GM12878 (cell line): ENCODE measurements around the gene CHRNB2. TPM values are rescaled to one million over a fixed set of nuclear protein-coding genes. Genes with fewer than 3 reads are reported as not detected.

Experiments used
- BCL3 ChIP-seq: IDR thresholded peaks from 2 replicates; pipeline ENCODE4 v1.6.1; 2011; ENCODE audit warnings: borderline replicate concordance, low read depth, mild to moderate bottlenecking, moderate library complexity, low read length; ENCODE audit not compliant: insufficient read depth, poor library complexity, severe bottlenecking
- CUX1 ChIP-seq: IDR thresholded peaks from 2 replicates; pipeline ENCODE4 v1.6.1; 2012; ENCODE audit warnings: improper control_type of control experiment, low read depth, low read length; ENCODE audit not compliant: insufficient replicate concordance
- ESRRA ChIP-seq: IDR thresholded peaks from 2 replicates; pipeline ENCODE4 v1.6.1; 2012; ENCODE audit warnings: mild to moderate bottlenecking, low read length, improper control_type of control experiment
- NFIC ChIP-seq: IDR thresholded peaks from 2 replicates; pipeline ENCODE4 v1.6.1; 2012; ENCODE audit warnings: low read depth, mild to moderate bottlenecking, inconsistent platforms, low read length, moderate library complexity
- PML ChIP-seq: IDR thresholded peaks from 2 replicates; pipeline ENCODE4 v1.6.1; 2012; ENCODE audit warnings: low read length, inconsistent platforms
- TCF7 ChIP-seq: IDR thresholded peaks from 2 replicates; pipeline ENCODE4 v1.6.1; 2014; ENCODE audit warnings: antibody characterized with exemption, borderline replicate concordance
- polyA plus RNA-seq, 11 experiments: library from polyadenylated mRNA; depleted of rRNA in 4 of 11; unstranded in 6 of 11; stranded (reverse) in 5 of 11; fragments of >200 nt; fragmentation: Nextera tagmentation in 4 of 11; fragmentation: Illumina TruSeq in 1 of 11; extraction: Ambion mirVana in 4 of 11; extraction: Trizol in 1 of 11; gene quantifications; 1 replicate in 1 of 11; 2 replicates in 10 of 11; pipeline versions ENCODE4 v1.2.1 to v1.2.3, GENCODE V29; 2011 to 2016; ENCODE audit warnings: inconsistent platforms in 2 of 11, missing spikeins in 2 of 11, low read depth in 1 of 11
- total RNA-seq, 4 experiments: library from RNA; depleted of rRNA in 3 of 4; stranded (reverse); fragments of >200 nt in 3 of 4; fragmentation: Illumina TruSeq in 1 of 4; extraction: Trizol in 1 of 4; gene quantifications; 2 replicates each; pipeline versions ENCODE4 v1.2.1 to v1.2.3, GENCODE V29; 2013 to 2021

CHRNB2 gene
- total and polyA plus RNA-seq, 10 of the 15 experiments (the other 5 are each of a cell fraction or from before 2014, with no cell fraction given) = 0.01 to 0.11 (median 0.03) TPM; not detected in 6

GRCh38 chr1:154593390-154593789 lies 25.8 kb downstream of the CHRNB2 start (continued):
- TF ChIP-seq BCL3 (no peak), CUX1 (no peak), ESRRA (no peak), TCF7 (no peak), NFIC (no peak), PML (no peak)
- TF ChIP-seq, all 136 proteins: peak for 0
